Progenitor cell of endocrine pancreas (in vitro differentiated cells): ENCODE measurements around the gene MRPL24. TPM values are rescaled to one million over a fixed set of nuclear protein-coding genes. Genes with fewer than 3 reads are reported as not detected.

ENCODE experiments used
- DNase-seq: peaks from one replicate; pipeline ENCODE4 v3.0.0; 2021; ENCODE audit warnings: low spot score; ENCODE audit not compliant: unreplicated experiment
- H3K27ac Mint-ChIP-seq: 2 replicates; pipeline ENCODE4 v1.8.0; 2021; ENCODE audit warnings: mild to moderate bottlenecking, moderate library complexity, mixed read lengths
- H3K27me3 Mint-ChIP-seq: 2 replicates; pipeline ENCODE4 v1.8.0; 2021; ENCODE audit warnings: mixed read lengths
- H3K36me3 Mint-ChIP-seq: 2 replicates; pipeline ENCODE4 v1.8.0; 2022; ENCODE audit warnings: mixed read lengths; ENCODE audit not compliant: insufficient read depth
- H3K4me1 Mint-ChIP-seq: 2 replicates; pipeline ENCODE4 v1.8.0; 2021; ENCODE audit warnings: low read depth, mixed read lengths
- H3K4me3 Mint-ChIP-seq: 2 replicates; pipeline ENCODE4 v1.8.0; 2021; ENCODE audit warnings: low read depth, mild to moderate bottlenecking, moderate library complexity, mixed read lengths
- H3K9me3 Mint-ChIP-seq: 2 replicates; pipeline ENCODE4 v1.8.0; 2021; ENCODE audit warnings: low read depth, mixed read lengths
- total RNA-seq: library from RNA; stranded (reverse); gene quantifications from 2 replicates; pipeline ENCODE4 v1.2.1, GENCODE V29; 2021
- TF ChIP-seq, protein P1 (sequence below): fragments of 200-600 bp; sonication (generic); IDR thresholded peaks from one replicate; pipeline ENCODE4 v1.5.0; 2021; ENCODE audit warnings: antibody characterized with exemption, mild to moderate bottlenecking; ENCODE audit not compliant: unreplicated experiment

The MRPL24 gene
- total RNA-seq, 1 donor from 2014 or later, result 43.2 TPM

DNA sequence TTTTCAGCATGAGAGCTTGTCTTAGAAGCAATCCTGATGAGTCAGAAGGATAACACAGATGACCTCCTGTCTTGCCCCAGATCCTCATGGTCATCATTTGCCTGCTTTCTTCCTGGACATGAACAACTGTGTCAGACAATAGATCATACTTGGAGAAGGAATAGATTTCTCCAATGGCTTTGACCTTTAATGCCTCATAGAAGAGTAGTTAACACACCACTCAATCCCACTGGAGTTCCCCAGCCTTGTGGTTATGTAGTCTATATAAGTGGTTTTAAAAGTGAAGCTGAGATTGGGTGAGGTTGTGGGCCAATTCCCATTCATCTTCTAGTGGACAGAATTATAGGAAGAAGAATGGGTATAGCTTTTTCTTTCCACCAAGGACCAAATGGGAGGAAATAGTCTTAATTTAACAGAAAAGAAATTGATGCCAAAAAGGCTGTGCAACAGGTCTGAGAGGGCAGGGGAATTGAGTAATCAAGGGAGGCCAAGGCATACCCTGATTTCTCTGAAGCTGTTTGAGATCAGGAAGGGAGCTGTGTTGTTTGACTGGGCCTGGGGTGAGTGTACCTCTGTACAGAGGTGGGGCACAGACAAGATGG is 40.8 kb upstream of the MRPL24 start:
- H3K9me3 Mint-ChIP-seq, result no peaks in the 10 kb centered on the region
- peaks cover 7% of the 10 kb centered on the region for H3K36me3 Mint-ChIP-seq
- TF ChIP-seq, protein P1, sequence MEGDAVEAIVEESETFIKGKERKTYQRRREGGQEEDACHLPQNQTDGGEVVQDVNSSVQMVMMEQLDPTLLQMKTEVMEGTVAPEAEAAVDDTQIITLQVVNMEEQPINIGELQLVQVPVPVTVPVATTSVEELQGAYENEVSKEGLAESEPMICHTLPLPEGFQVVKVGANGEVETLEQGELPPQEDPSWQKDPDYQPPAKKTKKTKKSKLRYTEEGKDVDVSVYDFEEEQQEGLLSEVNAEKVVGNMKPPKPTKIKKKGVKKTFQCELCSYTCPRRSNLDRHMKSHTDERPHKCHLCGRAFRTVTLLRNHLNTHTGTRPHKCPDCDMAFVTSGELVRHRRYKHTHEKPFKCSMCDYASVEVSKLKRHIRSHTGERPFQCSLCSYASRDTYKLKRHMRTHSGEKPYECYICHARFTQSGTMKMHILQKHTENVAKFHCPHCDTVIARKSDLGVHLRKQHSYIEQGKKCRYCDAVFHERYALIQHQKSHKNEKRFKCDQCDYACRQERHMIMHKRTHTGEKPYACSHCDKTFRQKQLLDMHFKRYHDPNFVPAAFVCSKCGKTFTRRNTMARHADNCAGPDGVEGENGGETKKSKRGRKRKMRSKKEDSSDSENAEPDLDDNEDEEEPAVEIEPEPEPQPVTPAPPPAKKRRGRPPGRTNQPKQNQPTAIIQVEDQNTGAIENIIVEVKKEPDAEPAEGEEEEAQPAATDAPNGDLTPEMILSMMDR, result no peak
- no peak overlapping the region for H3K4me3 Mint-ChIP-seq
- DNase-seq, result no peak
- no peak overlapping the region for H3K27ac Mint-ChIP-seq
- peaks cover 2% of the 10 kb centered on the region for H3K4me1 Mint-ChIP-seq
- no peaks in the 10 kb centered on the region for H3K27me3 Mint-ChIP-seq

DNA sequence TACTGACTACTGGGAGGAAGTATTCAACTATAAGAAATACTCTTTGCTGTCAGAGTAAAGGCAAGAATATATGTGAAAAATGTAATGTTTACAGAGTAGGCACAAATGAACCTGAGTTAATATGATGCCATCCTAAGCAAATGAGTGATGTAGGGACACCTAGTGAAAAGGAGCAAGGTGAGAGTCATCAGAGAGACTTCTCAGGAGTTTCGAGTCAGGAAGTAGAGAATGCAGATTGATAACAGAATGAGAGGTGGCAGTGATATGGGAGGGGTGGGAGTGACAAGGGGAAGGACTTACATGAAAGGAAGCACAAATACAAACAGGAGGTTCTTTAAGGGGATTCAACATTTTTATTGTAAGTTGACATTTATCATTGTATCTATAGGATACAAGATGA is 36.7 kb upstream of the MRPL24 start:
- peaks cover 7% of the 10 kb centered on the region for H3K36me3 Mint-ChIP-seq
- H3K27ac Mint-ChIP-seq, result no peak overlapping the region
- TF ChIP-seq, protein P1, result no peak
- no peak for DNase-seq
- no peaks in the 10 kb centered on the region for H3K27me3 Mint-ChIP-seq
- H3K4me3 Mint-ChIP-seq, result no peak overlapping the region
- H3K9me3 Mint-ChIP-seq, result no peaks in the 10 kb centered on the region
- peaks cover 15% of the 10 kb centered on the region for H3K4me1 Mint-ChIP-seq

DNA sequence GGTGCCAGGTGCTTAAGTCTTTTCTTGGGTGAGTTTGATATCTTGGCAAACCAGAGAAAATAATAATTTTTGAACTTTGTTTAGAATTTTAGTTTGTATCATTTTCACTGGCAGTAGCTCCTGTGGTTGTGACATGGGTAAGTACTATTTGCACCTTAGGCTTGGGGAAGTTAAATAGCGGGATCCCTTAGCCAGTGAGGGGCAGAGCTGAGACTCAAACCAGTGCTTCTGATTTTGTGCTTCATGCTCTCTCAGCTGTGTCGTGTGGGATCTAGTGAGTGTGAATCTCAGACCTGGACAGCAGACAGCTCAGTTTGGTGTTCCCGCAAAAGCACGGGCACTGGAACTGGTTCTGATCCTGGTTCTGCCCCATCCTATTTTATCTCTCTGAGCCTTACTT is 36.1 kb upstream of the MRPL24 start:
- TF ChIP-seq, protein P1, result no peak
- Mint-ChIP-seq H3K4me3 (no peak overlapping the region), H3K9me3 (no peaks in the 10 kb centered on the region), H3K36me3 (peaks cover 6% of the 10 kb centered on the region), H3K27me3 (no peaks in the 10 kb centered on the region), H3K4me1 (peaks cover 21% of the 10 kb centered on the region), H3K27ac (no peak overlapping the region)
- no peak for DNase-seq

DNA sequence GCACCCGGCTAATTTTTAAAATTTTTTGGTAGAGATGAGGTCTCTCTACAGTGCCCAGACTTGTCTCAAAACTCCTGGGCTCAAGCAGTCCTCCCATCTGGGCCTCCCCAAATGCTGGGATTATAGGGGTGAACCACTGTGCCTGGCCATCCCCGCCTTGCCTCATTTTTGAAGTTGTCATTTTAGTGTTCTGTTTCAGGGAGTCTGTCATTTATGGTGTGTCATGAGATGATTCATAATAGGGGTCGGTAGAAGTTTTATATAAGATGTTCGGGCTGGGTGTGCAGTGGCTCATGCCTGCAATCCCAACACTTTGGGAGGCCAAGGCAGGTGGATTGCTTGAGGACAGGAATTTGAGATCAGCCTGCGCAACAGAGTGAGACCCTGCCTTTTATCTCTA is 34.9 kb upstream of the MRPL24 start:
- no peaks in the 10 kb centered on the region for H3K27me3 Mint-ChIP-seq
- peaks cover 28% of the 10 kb centered on the region for H3K4me1 Mint-ChIP-seq
- H3K9me3 Mint-ChIP-seq, result no peaks in the 10 kb centered on the region
- peaks cover 11% of the 10 kb centered on the region for H3K36me3 Mint-ChIP-seq
- peak overlapping the region; percentile 16 for H3K27ac Mint-ChIP-seq
- TF ChIP-seq, protein P1, result no peak
- no peak for DNase-seq
- no peak overlapping the region for H3K4me3 Mint-ChIP-seq

DNA sequence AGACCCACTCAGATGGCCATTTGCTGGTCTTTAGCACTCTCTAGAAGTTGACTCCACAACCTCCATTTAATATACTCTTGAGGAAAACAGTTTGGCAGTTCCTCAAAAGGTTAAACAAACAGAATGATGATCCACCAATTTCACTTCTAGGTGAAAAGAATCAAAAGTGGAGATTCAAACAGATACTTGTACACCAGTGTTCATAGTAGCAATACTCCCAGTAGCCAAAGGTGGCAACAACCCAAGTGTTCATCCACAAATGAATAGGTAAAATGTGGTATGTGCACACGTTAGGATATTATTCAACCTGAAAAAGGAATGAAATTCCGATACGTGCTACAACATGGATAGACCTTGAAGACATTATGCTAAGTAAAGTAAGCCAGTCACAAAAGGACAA is 32.7 kb upstream of the MRPL24 start:
- no peak overlapping the region for H3K4me3 Mint-ChIP-seq

More for the DNA sequence above, 32.7 kb upstream of the MRPL24 start:
- no peaks in the 10 kb centered on the region for H3K9me3 Mint-ChIP-seq
- TF ChIP-seq, protein P1, result peak; percentile 23
- H3K27ac Mint-ChIP-seq, result no peak overlapping the region
- peaks cover 42% of the 10 kb centered on the region for H3K4me1 Mint-ChIP-seq
- H3K36me3 Mint-ChIP-seq, result peaks cover 14% of the 10 kb centered on the region
- no peak for DNase-seq
- H3K27me3 Mint-ChIP-seq, result no peaks in the 10 kb centered on the region
